Measurements from ENCODE around the gene ERBB3.

Gene ERBB3

DNA sequence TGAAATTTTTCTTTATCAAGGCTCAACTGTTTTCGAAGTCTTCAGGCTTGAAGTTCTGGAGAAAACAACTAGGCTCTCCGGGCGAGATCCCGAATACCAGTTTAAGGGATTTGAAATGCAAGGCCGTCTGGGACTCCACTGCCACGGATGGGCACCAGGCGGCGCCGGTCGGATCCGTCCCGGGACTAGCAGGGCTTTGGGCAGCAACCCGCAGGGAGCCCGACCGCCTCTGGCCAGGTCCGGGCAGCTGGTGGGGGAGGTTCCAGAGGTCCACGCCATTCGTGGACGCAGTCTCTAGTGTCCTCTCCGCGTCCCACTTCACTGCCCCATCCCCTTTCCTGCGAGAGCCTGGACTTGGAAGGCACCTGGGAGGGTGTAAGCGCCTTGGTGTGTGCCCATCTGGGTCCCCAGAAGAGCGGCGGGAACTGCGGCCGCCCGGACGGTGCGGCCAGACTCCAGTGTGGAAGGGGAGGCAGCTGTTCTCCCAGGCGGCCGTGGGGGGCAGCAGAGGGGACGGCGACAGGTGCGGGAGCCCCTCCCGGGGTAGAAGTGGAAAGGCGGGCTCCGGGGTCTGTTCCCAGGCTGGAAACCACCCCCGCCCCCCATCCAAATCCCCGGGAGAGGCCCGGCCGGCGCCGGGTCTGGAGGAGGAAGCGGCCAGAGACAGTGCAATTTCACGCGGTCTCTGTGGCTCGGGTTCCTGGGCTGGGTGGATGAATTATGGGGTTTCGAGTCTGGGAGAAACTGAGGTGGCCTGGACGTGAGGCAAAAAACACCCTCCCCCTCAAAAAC is 838 bp upstream of the ERBB3 start:
- DNase-seq (ENCODE audit: low read depth in 2 of 3, low spot score in 1 of 3): peak; percentile 11 to 52 (median 48)

DNA sequence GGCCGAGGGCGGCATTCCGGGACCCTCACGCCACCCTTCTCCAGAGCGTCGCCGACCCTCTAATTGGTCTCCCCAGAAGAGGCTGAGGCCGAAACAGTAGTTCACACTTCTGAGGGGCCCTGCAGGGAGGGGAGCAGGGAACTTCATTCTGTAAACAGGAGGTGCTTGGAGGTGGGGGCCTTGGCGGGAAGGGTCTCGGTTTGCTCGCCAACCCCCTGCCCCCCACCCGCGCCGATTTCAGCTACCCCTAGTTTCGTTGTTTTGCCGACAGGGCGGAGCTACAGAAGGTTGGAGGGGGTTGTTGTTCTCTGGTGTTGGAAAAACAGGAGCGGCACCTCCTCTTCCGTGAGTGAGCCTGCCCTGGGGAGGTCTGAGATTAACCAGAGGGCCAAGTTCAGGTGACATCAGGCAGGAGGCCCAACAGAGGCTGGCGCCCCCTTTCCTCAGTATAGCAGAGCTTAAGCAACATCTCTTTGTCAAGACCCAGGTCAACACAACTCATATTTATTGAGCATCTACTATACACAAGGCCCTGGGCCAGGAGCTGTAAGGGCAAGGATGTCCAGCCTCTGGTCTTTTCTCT is 682 bp downstream of the ERBB3 start:
- no peak for DNase-seq (ENCODE audit: low read depth in 2 of 3, low spot score in 1 of 3)

DNA sequence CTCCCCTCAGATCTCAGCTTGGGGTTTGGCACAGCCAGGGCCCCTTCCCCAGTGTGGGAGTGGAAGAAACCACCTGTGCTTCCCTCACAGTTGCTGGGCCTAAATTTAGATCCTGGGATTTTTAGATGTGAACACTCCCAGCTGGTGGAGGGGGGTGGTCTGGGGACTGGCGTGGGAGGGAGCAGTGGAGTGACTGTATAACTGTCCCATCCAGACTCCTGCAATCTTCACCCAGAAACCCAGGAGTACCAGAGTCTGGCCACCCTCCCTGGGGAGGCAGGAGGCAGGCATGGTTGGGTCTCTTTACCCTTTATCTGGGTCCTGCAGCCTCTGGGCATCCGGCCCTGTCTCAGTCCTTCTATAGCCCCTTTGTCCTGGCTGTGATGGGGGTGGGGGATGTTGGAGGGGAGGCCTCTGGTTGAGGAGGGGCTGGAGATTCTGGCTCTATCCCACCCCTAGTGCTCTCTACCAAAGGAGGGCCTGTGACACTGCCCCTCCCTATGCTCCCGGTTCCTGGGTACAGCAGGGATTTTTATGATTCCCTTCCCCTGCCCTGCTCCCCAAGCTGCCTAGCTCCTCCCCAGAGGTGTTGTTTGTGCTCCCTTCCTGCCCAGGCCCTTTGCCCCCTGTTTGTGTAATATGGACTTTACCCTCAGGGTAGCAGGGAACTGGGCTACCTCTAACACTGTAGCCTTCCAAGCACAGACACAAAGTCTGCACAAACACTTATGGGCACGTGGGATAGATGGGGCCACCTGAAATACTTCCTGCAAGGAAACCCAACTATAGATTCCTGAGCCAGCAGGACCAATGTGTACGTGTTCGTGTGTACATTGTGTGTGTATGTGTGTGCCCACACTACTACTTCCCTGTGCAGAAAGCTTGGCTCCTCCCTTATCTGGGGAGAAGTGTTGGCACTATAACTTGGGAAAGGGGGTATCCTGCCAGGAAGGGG is 1.7 kb downstream of the ERBB3 start:
- DNase-seq (ENCODE audit: low read depth in 2 of 3, low spot score in 1 of 3): no peak

DNA sequence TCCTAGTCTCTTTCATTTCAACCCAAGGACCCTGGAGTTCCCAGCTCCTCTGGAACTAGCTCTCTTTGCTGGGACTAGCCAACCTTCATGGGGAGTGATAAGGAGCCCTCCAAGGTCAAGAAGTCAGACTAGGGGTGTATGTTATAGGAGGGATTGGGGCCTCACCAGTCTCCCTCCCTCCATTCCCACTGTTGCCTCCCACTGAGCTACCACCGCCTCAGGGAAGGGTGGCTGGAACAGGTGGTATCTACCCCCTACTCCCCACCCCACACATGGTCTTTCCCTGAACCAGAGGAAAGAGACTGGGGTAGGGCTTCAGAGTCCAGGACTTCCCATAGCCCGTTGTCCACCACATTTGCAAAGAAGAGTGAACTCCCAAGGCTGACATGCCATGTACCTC is 2.4 kb downstream of the ERBB3 start:
- no peak for DNase-seq (ENCODE audit: low read depth in 2 of 3, low spot score in 1 of 3)

DNA sequence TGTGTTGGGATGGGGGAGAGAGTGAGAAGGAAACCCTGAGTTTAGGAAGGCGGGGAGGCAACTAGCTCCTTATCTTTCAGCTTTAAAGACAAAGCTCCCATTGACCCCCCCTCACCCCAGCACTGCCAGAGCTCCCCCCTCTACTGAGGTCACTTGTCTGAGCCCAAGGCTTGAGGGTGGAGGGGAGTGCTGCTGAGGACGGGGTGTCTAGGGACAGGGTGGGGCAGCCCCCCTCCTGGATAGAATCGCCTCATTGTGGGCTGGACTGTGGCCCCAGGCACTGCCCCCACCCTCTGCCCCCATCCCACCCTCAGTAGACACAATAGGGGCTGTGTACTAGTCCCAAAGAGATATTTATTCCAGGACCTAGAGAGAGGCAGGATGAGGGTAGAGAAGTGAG is 3.0 kb downstream of the ERBB3 start:
- DNase-seq (ENCODE audit: low read depth in 2 of 3, low spot score in 1 of 3): no peak

DNA sequence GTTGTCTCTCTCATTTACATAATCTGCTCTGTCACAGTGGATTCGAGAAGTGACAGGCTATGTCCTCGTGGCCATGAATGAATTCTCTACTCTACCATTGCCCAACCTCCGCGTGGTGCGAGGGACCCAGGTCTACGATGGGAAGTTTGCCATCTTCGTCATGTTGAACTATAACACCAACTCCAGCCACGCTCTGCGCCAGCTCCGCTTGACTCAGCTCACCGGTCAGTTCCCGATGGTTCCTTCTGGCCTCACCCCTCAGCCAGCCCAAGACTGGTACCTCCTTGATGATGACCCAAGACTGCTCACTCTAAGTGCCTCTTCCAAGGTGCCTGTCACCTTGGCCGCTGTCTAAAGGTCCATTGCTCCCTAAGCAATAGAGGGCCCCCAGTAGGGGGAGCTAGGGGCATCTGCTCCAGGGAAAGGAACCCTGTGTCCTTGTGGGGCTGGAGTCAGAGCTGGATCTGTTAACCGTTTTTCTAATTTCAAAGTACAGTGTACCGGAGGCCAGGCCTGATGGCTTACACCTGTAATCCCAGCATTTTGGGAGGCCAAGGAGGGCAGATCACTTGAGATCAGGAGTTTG is 5.1 kb downstream of the ERBB3 start:
- DNase-seq (ENCODE audit: low read depth in 2 of 3, low spot score in 1 of 3): peak in 2 of 3 donors; percentile 16 to 20

DNA sequence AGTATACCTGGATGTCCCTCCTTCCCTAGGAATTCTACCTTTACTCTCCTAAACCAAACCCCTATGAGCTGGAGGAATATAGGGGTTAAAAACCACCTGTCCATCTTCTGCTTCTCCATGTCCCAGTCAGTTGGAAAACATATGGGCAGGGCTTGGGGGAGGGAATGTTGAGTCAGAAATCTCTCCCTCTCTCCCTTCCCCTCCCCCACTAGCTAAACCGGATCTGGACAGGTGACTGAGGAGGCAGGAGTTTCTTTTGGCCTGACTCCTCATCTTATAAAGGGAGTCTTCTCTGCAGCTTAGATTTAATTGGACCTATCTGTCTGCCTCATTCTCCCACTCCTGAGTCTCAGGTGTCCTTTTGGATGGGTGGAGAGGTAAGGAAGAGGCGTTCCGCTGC is 6.1 kb downstream of the ERBB3 start:
- no peak for DNase-seq (ENCODE audit: low read depth in 2 of 3, low spot score in 1 of 3)

DNA sequence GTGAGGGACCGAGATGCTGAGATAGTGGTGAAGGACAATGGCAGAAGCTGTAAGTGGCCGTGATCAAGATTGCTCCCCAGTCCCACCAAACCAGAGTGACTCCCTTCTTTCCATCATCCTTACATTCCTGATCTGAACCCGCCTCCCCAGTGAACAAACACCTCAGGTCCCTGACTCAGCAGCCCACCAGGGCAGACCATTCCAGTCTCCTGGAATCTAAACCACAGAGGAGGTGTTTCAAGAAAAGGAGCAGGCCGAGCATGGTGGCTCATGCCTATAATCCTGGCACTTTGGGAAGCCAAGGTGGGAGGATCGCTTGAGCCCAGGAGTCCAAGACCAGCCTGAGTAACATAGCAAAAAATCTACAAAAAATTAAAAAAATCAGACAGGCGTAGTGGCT is 6.6 kb downstream of the ERBB3 start:
- DNase-seq (ENCODE audit: low read depth in 2 of 3, low spot score in 1 of 3): no peak

DNA sequence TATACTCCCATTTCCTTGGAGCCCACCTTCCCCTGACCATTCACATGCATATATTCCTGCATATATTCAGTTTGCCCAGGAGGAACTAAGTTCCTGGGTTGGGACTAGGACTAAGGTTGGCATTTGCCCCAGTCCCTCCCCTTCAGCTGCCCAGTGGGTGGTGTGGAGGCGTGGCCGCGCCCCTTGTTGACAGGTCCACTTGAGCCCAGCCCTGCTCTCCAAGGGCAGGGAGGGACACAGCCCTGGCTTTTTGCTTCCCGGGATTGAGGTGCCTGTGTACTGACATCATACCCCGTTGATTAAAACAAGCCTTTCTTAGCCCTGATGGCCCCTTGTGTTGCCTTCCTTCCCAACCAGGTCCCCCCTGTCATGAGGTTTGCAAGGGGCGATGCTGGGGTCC is 7.3 kb downstream of the ERBB3 start:
- DNase-seq (ENCODE audit: low read depth in 2 of 3, low spot score in 1 of 3): no peak

DNA sequence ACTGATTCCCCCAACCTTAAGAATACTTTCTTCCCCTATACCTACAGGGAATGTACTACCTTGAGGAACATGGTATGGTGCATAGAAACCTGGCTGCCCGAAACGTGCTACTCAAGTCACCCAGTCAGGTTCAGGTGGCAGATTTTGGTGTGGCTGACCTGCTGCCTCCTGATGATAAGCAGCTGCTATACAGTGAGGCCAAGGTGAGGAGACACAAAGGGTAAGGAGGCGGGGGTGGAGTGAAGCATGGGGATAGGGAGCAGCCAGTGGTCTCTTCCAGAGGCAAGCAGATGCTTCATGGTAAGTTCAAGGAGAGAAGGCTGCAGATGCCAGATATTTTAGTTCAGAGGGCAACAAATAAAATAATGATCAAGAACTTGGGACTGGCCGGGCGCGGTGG is 17.8 kb downstream of the ERBB3 start:
- no peak for DNase-seq (ENCODE audit: low read depth in 2 of 3, low spot score in 1 of 3)

DNA sequence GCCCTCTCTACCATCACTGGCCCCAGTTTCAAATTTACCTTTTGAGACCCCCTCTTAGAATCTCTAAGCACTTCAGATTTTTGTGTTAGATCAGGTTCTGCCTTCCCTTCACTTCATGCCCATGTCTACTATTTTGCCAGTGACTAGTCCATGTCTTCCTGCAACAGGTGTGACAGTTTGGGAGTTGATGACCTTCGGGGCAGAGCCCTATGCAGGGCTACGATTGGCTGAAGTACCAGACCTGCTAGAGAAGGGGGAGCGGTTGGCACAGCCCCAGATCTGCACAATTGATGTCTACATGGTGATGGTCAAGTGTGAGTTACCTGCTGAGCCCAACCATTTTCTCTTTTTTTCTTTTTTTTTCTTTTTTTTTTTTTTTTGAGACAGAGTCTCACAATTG is 18.6 kb downstream of the ERBB3 start:
- DNase-seq (ENCODE audit: low read depth in 2 of 3, low spot score in 1 of 3): no peak

DNA sequence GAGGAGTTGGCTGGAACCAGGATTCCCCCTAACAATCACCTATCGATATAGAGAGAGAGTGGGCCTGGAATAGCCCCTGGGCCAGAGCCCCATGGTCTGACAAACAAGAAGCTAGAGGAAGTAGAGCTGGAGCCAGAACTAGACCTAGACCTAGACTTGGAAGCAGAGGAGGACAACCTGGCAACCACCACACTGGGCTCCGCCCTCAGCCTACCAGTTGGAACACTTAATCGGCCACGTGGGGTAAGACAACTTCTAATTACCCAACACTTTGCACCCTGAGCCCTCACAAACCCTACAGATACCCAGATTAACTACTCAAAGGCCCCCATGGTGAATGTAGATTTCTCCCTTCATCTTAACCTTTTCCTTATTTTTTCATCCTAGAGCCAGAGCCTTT is 19.8 kb downstream of the ERBB3 start:
- no peak for DNase-seq (ENCODE audit: low read depth in 2 of 3, low spot score in 1 of 3)

DNA sequence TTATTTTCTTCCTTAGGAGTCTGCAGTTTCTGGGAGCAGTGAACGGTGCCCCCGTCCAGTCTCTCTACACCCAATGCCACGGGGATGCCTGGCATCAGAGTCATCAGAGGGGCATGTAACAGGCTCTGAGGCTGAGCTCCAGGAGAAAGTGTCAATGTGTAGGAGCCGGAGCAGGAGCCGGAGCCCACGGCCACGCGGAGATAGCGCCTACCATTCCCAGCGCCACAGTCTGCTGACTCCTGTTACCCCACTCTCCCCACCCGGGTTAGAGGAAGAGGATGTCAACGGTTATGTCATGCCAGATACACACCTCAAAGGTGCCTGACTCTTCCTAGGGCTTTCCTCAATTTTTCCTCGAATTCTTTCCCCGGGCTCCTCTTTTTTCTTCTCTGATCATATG is 21.1 kb downstream of the ERBB3 start:
- DNase-seq (ENCODE audit: low read depth in 2 of 3, low spot score in 1 of 3): no peak

DNA sequence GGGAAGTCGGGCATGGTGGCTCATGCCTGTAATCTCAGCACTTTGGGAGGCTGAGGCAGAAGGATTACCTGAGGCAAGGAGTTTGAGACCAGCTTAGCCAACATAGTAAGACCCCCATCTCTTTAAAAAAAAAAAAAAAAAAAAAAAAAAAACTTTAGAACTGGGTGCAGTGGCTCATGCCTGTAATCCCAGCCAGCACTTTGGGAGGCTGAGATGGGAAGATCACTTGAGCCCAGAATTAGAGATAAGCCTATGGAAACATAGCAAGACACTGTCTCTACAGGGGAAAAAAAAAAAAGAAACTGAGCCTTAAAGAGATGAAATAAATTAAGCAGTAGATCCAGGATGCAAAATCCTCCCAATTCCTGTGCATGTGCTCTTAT is 22.7 kb downstream of the ERBB3 start:
- DNase-seq (ENCODE audit: low read depth in 2 of 3, low spot score in 1 of 3): no peak

DNA sequence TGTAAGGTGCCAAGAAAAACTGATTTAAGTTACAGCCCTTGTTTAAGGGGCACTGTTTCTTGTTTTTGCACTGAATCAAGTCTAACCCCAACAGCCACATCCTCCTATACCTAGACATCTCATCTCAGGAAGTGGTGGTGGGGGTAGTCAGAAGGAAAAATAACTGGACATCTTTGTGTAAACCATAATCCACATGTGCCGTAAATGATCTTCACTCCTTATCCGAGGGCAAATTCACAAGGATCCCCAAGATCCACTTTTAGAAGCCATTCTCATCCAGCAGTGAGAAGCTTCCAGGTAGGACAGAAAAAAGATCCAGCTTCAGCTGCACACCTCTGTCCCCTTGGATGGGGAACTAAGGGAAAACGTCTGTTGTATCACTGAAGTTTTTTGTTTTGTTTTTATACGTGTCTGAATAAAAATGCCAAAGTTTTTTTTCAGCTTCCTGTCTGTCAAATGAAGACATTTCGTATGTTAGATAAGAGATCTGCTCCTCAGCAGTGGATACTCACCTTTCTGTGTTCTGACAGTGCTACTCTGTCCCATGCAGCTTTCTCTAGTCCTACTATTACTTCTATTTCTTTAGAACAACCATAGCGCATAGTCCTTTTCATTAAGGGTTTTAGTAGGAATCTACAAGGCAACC is 23.2 kb downstream of the ERBB3 start:
- DNase-seq (ENCODE audit: low read depth in 2 of 3, low spot score in 1 of 3): no peak

DNA sequence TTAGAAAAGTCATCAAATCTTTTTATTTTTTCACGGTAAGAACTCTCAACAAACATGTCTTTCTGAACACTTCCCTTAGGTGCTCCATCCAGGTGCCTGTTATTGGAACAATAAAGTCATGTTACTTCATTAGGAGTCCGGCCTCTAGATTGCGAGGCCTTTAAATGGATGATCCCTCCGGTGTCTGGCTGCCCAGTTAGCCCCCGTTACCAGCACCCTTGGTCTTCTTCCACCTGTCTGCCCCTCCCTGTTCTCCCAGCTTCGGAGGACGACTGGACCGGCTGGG is 23.8 kb downstream of the ERBB3 start:
- DNase-seq (ENCODE audit: low read depth in 2 of 3, low spot score in 1 of 3): no peak

DNA sequence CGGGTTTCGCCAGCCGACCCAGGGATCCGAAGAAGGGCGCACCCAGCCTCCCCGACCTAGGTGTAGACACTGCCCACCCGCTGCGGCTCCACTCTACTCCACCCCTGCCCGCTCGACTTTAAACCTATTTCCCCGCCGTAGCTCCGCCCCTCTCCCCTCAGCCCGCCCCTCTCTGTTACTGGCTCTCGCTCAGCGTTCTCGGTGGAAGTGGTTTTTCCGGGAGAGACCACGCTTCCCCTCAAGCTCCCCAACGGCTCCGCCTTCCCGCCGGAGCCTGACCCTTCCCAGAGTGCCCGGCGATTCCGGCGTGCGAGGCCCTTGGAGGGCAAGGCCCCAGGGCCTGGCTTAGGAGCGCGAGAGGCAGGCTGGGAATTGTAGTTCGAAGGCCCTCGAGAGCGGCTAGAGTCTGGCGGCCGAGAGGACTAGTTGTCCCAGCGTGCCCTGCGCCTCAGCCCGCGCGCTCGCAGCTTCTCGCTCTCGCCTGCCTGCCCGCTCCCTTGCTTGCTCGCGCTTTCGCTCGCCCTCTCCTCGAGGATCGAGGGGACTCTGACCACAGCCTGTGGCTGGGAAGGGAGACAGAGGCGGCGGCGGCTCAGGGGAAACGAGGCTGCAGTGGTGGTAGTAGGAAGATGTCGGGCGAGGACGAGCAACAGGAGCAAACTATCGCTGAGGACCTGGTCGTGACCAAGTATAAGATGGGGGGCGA is 24.3 kb downstream of the ERBB3 start, which contains the start of gene PA2G4:
PA2G4 (plus strand) TSS at position 451 of the 706 bp plus-strand sequence; CDS start at position 630, 179 bp downstream.
- DNase-seq (ENCODE audit: low read depth in 2 of 3, low spot score in 1 of 3): peak; percentile 97 to 98 (median 98)

DNA sequence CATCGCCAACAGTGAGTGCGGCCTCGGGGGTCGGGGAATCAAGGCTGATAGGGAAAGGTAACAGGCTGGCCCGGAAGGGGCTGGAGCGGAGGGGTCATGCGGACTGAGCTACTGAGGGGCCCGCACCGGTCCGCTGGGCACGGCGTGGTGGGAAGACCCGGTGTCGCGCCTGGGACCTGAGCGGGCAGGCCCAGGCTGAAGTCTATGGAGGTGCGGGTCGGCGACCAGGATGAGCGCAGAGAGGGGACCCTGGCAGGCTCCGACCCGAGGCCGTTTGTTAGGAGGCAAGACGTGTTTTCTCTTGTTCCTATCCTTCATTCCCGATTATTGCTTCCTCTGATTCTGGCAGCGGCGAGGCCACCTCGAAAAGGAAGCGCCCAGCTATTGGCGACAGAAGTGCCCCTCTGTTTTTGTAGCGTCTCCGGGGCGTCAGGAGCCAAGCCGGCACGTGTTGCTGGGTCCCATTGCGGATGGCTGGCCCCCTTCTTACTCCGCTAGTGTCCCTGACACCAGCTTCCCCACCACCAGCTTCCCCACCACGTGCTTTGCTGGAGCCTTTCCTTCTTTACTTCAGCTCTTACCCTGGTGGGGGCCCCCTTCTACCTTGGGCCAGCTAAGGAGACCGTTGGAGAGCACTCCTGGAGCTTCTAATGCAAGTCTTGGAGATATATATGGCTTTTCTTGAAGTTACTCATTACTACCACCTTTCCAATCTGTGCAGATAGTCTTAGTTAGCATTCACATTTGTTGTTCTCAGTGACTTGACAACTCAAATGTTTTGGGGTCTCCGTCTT is 25.0 kb downstream of the ERBB3 start:
- peak in 1 of 3 donors; percentile 18 for DNase-seq (ENCODE audit: low read depth in 2 of 3, low spot score in 1 of 3)

DNA sequence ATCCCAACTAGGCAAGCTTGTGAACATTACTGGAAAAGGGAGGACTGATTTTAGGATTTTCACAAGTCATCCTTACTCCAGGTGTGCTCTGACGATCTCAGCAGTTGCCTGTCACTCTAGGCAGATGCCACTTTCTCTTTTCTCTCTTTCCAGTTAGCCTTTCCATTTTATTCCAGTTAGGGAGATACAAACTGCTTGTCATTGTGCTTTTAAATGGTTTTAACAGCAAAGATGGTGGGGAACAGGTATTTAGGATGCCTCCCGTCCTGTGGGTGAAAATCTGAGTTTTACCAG is 25.6 kb downstream of the ERBB3 start:
- no peak for DNase-seq (ENCODE audit: low read depth in 2 of 3, low spot score in 1 of 3)

DNA sequence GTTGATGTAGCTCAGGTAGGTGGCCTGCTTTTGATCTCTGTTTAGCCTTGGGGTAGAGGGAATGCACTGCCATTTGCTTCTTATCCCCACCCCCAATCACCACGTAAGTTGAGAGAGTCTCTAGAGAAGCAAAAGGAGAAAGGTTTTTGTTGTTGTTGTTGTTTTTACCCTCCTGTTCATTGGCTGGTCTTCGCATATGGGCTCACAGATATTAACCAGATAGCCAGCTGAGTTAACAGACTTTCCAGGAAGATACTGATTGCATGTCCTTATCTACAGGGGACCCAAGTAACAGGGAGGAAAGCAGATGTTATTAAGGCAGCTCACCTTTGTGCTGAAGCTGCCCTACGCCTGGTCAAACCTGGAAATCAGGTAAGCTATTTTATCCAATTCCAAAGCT is 27.3 kb downstream of the ERBB3 start:
- DNase-seq (ENCODE audit: low read depth in 2 of 3, low spot score in 1 of 3): no peak
